Right atrium auricular region (tissue), 2 donors: ENCODE results near the gene TMEM129. TPM values are rescaled to one million over a fixed set of nuclear protein-coding genes. Genes with fewer than 3 reads are reported as not detected.
A peak's percentile ranks its signal among the peaks of the same experiment; 100 is the strongest.

Experiments used
- DNase-seq: peaks from one replicate; pipeline ENCODE4 v3.0.0-alpha.2; 2019; ENCODE audit warnings: low spot score
- H3K27ac ChIP-seq, 2 donors: fragments of 200-600 bp; sonication (generic); 1 replicate in 1 of 2; 2 replicates in 1 of 2; pipeline ENCODE4 v1.5.1; 2016 to 2019
- H3K27me3 ChIP-seq, 2 donors: fragments of 200-600 bp; sonication (generic); one replicate each; pipeline versions ENCODE4 v1.5.1 to v1.6.0; 2017 to 2019
- H3K36me3 ChIP-seq: fragments of 200-600 bp; sonication (generic); one replicate; pipeline ENCODE4 v1.5.1; 2016
- H3K4me1 ChIP-seq, 2 donors: fragments of 200-600 bp; sonication (generic); one replicate each; pipeline versions ENCODE4 v1.5.1 to v1.6.0; 2017 to 2019
- H3K4me3 ChIP-seq, 2 donors: fragments of 200-600 bp; sonication (generic); 1 replicate in 1 of 2; 2 replicates in 1 of 2; pipeline ENCODE4 v1.5.1; 2017 to 2019; ENCODE audit warnings: mild to moderate bottlenecking in 1 of 2, moderate library complexity in 1 of 2
- H3K9me3 ChIP-seq, 2 donors: fragments of 200-600 bp; sonication (generic); one replicate each; pipeline ENCODE4 v1.5.1; 2019
- total RNA-seq, 2 donors: library from RNA; depleted of rRNA; stranded (reverse); fragments of >200 nt; gene quantifications; one replicate each; pipeline ENCODE4 v1.1.0, GENCODE V29; 2016
- TF ChIP-seq, protein P1 (sequence below), 2 donors: fragments of 200-600 bp; sonication (generic); IDR thresholded peaks; one replicate each; pipeline ENCODE4 v1.5.1; 2019; ENCODE audit warnings: antibody characterized with exemption in 2 of 2

TMEM129 gene
- total RNA-seq, 2 donors from 2014 or later, result 59.0 to 75.4 TPM

DNA sequence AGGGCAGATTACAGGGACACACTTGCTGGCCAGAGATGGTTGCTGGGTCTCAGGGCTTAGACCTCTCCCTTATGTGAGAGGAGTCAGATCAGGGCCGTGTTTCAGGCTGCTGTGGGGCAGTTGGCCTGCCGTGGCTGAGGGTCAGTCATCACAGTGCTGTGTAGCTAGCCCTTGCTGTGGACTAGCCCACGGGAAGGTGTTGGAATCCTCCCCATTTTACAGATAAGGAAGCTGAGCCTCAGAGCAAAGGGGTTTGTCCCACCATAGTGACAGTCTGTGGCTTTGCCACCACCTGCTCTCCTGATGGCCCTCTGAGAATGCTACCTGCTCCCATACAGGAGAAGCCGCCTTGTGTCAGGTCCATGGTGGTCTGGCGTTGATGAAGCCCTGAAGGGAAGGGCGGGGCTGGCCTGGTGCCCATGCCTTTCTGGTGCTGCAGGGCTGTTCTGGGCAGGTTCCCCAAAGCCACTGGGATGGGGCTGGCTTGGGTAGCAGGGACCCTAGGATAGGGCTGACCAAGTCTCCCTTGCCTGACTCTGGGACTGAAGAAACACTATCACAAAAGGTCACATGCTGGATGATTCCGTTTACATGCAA lies 34.6 kb downstream of the TMEM129 start:
- Histone ChIP-seq H3K27ac (no peak overlapping the region), H3K36me3 (peaks cover 12% of the 10 kb centered on the region), H3K4me3 (no peak overlapping the region), H3K27me3 (no peaks in the 10 kb centered on the region), H3K9me3 (no peaks in the 10 kb centered on the region), H3K4me1 (peaks cover 0 to 14% of the 10 kb centered on the region in 2 donors)
- no peak for DNase-seq
- TF ChIP-seq, protein P1, sequence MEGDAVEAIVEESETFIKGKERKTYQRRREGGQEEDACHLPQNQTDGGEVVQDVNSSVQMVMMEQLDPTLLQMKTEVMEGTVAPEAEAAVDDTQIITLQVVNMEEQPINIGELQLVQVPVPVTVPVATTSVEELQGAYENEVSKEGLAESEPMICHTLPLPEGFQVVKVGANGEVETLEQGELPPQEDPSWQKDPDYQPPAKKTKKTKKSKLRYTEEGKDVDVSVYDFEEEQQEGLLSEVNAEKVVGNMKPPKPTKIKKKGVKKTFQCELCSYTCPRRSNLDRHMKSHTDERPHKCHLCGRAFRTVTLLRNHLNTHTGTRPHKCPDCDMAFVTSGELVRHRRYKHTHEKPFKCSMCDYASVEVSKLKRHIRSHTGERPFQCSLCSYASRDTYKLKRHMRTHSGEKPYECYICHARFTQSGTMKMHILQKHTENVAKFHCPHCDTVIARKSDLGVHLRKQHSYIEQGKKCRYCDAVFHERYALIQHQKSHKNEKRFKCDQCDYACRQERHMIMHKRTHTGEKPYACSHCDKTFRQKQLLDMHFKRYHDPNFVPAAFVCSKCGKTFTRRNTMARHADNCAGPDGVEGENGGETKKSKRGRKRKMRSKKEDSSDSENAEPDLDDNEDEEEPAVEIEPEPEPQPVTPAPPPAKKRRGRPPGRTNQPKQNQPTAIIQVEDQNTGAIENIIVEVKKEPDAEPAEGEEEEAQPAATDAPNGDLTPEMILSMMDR (IDR thresholded peaks at IDR 0.05), result no peak

DNA sequence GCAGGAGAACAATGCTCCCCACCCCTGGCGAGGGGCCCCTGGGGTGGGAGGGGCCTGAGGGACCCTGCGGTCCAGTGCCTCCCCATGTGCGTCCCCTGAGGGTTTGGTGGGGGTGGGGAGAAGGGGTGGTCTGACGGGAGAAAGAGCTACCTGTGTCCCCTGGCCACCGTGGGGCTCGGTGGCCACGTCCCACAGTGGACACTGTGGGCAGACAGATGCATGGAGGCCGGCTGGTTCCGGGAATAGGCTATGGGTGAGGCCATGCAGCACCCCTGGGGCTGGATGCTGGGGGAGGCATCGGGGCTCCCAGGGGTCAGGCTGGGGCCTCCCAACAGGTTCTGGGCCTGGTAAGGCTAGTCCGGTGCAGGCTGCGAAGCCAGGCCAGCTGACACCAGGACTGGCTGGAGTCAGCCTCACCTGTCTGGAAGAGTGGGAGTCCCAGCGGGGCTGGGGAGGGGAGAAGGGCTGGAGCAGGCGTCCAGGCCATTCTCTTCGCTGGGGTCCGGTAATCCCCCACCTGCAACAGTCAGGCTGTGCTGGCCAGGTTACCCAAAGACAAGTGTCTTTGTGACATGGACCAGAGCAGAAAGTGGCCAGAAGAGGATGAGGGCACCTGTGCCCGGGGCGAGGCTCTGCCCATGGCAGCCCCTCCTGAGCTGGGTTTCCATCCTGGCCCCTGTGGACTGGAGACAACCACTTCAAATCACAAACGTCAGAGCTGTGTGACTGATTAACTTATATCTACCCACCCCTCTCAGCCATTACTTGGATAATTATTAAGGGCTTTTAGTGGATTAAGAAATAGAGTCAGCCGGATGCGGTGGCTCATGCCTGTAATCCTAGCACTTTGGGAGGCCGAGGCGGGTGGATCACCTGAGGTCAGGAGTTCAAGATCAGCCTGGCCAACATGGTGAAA lies 35.6 kb downstream of the TMEM129 start:
- Histone ChIP-seq H3K36me3 (peaks cover 2% of the 10 kb centered on the region), H3K27ac (peak overlapping the region in 1 of 2 donors; percentile 35), H3K9me3 (no peaks in the 10 kb centered on the region), H3K4me1 (peaks cover 0 to 14% of the 10 kb centered on the region in 2 donors), H3K27me3 (no peaks in the 10 kb centered on the region), H3K4me3 (no peak overlapping the region)
- TF ChIP-seq, protein P1 (IDR thresholded peaks at IDR 0.05), result no peak
- no peak for DNase-seq

DNA sequence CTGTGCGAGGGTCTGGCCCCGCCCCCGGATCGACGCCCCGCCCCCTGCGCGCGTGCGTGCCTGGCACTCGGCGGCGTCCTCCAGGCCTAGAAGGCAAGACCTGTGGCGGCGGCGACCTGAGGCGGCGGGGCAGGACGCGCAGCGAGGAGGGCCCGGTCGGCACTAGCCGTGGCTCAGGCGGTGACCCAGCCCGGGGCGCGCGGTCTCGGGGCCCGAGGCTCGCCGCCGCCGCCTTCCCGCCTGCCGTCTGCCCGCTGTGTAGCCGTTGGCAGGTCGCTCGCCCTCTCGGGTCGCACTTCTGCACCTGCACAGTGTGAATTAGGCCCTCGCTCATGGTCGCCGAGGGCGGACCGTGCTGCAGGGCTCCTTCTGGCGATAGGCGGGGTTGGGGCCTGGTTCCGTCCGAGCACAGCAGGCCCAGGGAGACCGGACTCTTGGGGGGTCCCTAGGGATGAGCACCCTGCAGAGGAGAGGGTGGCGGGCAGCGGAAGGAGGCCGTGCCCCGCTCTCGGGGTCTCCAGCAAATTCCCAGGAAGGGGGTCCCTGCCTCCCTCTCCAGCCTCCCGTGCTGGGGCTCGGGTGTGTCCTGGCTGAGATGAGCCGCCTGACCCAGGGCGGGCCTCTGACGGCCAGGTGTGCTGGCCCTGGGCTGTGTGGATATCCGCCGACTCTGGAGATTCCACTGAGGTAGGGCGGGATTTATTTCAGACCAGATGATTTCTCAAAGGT lies 36.5 kb downstream of the TMEM129 start:
- H3K4me3 ChIP-seq, result peak overlapping the region; percentile 42 to 77
- H3K36me3 ChIP-seq, result no peaks in the 10 kb centered on the region
- H3K27me3 ChIP-seq, result no peaks in the 10 kb centered on the region
- no peaks in the 10 kb centered on the region for H3K9me3 ChIP-seq
- peak overlapping the region; percentile 72 for H3K27ac ChIP-seq
- no peak for DNase-seq
- TF ChIP-seq, protein P1 (IDR thresholded peaks at IDR 0.05), result no peak
- peaks cover 0 to 14% of the 10 kb centered on the region in 2 donors for H3K4me1 ChIP-seq

DNA sequence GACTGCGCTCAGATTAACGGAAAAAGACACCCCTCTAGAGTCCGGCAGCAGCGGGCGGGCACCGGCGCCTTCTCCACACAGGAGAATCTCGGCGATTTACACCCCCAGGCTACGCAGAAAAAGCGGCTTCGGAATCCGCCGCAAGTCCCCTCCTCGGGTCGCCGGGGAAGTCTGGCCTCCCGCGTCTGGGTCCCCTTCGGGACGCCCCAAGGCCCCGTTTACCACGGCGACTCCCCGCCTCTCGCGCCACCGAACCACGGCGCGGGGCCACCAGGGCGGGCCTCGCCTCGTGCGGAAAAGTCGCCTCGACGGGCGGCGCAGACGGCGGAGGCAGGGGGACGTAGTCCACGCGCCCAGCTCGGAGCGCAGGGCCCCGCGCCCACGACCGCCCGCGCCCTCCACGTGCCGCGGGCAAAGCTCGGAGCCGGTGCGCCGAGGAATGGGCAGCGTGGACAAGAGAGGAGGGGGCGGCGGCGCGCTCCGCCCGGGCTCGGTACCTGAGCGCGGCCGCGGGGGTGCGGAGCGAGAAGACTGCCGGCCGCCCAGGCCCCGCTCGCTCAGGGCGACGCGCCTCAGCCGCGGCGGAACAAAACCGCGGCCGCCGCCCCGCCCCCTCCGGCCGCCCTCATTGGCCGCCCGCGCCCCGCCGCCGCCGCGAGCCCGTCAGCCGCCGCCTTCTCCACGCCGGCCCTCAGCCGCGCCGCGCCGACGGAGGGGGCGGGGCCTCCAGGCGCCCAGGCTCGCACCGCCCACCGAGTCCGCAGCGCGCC lies 37.2 kb downstream of the TMEM129 start, which contains the start of gene FAM53A:
Gene FAM53A (minus strand): TSS at position 578 of the 770 bp plus-strand sequence. CDS start 15,572 bp downstream, outside the sequence.
- DNase-seq, result peak; percentile 87
- Histone ChIP-seq H3K4me1 (peaks cover 0 to 14% of the 10 kb centered on the region in 2 donors), H3K27ac (peak within 1 kb of the TSS; percentile 77 to 88), H3K36me3 (no peaks in the 10 kb centered on the region), H3K9me3 (no peaks in the 10 kb centered on the region), H3K27me3 (no peaks in the 10 kb centered on the region), H3K4me3 (peak within 1 kb of the TSS; percentile 63 to 77)
- TF ChIP-seq, protein P1 (IDR thresholded peaks at IDR 0.05), result no peak

DNA sequence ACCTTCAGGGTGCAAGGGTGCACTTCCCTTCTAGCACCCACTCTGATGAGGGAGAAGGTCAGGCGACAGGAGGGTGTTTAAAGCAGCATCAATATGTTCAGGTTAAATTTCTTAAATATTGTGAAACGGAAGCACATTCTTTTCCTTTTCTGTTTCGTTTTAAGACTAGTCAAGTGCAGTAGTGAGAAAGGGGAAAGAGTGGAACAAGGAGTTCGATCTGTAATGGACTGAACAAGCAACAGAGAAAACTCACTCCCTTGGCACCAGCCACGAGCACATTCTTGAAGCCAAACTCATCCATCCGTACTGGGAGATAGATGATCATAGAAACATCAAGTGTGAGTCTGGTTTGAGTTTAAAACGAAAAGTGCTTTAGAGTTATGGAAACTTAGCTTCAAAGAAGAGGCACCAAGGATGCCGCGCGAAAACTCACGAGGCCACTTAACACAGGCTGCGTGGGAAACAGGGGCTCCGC lies 37.8 kb downstream of the TMEM129 start:
- DNase-seq, result peak; percentile 68
- no peaks in the 10 kb centered on the region for H3K27me3 ChIP-seq
- TF ChIP-seq, protein P1 (IDR thresholded peaks at IDR 0.05), result no peak
- H3K9me3 ChIP-seq, result no peaks in the 10 kb centered on the region
- H3K36me3 ChIP-seq, result no peaks in the 10 kb centered on the region
- H3K4me1 ChIP-seq, result peaks cover 0 to 14% of the 10 kb centered on the region in 2 donors
- H3K4me3 ChIP-seq, result peak overlapping the region; percentile 63 to 77
- peak overlapping the region; percentile 77 to 88 for H3K27ac ChIP-seq
